RPMI7951 (cell line): Measurements from ENCODE around the gene PRKAR1B. TPM values are rescaled to one million over a fixed set of nuclear protein-coding genes. Genes with fewer than 3 reads are reported as not detected.

Experiments
- DNase-seq: peaks from one replicate; pipeline ENCODE4 v3.0.0-alpha.2; 2012; ENCODE audit warnings: low read depth
- total RNA-seq: library from RNA; depleted of rRNA; stranded (reverse); fragments of >200 nt; shearing (Covaris generic); gene quantifications from 2 replicates; pipeline ENCODE4 v1.2.3, GENCODE V29; 2014

The PRKAR1B gene
- total RNA-seq, 1 experiment from 2014 or later: 5.0 TPM

DNA sequence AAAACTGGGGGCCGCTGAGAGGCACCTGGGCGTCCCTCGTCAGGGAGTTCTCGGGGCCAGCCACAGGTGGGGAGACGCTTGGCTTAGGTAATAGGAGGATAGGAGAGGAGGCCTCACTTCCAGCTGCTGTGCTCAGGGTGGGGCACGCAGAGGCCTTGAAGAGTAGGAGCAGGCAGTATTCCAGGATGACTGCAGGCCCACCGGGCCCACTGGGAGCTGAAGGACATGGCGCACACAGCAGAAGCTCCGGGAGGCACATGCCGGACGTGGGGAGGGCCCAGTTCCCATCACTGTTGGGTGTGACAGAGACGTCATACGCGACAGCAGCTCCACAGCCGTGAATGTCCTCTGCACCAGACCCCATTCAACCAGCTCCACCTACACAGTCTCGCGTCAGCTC, 185.4 kb downstream of the PRKAR1B start:
- no peak for DNase-seq

DNA sequence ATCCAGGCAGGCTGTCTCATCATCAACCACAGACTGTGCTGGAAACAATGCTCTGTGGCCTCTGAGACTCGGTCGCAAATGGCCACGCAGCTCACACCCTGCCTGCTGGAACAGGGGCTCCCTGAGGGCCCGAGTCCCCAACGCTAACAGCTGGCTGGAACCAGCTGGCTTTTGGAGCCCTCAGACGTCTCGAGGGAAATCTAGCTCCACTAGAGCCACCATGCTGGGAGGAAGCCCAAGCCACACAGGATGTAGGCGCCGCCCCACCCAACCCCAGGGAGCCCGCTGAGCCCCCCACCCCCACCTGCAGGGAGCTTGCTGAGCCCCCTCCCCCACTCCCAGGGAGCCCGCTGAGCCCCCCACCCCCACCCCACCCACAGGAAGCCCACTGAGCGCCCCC, 186.1 kb downstream of the PRKAR1B start:
- no peak for DNase-seq

DNA sequence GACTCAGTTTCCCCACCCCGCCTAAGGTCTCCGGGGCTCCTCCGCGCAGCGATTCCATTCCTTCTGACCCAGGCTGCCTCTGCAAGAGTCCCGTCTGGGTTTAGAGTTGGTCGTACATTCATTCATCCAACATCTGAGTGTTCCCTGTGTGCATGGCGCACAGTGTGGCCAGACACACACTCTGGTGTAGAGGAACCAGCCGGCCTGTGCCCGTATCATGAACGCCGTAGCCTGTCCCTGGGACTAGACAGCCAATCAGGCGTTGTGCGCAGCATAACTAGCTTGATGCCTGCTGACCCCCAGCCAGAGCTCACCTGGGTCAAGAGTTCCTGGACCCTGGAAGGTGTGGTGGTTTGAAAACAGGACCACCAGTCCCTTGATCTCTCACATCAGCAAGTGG, 186.5 kb downstream of the PRKAR1B start:
- DNase-seq: no peak

DNA sequence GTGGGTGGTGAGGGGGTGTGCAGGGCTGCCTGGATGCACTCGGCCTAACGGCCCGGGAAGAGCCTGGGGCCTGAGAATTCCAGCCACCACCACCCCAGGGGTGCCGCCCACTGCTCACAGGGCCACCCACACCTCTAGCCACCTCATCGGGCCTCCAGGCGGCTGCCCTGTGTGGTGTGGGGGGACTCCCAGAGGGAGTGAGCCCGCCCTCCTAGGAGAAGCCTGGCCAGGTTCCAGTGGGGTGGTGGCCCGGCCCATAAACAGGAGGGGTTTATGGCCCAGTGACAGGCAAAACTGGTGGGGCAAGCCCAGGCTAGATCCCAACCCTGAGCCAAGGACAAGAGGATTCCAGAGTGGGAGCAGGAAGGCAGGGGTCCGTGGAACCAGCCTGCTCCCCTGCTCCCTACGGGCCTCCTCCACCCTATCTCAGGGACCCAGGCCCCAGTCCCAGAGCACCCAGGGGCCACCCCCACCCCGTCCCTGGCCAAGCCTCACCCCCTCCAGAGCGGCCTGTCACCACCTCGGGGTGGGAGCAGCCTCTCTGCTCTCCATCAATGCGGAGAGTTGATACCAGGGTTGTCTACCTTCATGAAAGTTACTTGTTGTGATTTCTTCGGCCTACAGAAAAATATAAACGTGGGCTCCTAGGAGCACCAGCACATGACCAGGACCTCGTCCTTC, 187.2 kb downstream of the PRKAR1B start:
- peak; percentile 66 for DNase-seq

DNA sequence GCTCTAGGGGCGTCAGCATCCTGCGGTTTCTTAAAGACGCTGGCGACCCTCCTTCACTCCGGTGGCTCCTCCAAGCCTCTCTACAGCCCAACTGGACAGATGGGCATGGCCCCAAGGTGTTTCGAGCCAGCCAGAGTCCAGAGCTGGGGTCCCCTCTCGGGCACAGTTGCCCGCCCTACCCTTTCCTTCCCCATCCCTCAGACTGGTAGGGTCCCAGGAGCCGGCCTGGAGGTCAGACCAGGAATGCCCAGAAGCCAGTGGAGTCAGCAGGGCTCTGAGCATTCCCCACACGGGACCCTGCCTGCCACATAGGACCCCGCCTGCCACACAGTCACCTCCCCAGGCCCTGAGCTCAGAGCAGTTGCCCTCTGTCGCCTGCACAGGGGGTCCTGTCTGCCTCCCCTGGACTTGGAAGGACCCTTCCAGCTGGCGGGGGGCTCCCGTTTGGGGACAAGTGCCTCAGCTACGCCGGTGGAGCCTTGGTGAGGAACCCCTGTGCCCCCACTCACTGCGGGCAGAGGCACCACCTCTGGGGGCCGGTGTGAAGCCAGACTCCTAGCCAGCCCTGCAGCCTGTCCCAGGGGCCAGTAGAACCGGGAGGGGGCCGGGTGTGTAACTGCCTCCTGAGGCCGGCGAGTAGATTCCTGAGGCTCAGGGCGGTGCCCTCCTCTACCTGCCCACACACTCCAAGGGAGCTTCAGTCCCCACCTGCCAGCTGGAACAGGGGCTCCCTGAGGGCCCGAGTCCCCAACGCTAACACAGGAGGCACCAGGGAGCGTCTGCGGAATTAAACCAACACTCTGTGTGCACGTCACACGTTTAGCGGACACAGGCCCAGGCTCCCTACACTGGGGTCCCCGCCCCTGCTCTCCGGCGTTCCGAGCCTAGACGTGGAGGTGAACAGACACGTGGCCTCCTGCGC, 188.1 kb downstream of the PRKAR1B start:
- no peak for DNase-seq

DNA sequence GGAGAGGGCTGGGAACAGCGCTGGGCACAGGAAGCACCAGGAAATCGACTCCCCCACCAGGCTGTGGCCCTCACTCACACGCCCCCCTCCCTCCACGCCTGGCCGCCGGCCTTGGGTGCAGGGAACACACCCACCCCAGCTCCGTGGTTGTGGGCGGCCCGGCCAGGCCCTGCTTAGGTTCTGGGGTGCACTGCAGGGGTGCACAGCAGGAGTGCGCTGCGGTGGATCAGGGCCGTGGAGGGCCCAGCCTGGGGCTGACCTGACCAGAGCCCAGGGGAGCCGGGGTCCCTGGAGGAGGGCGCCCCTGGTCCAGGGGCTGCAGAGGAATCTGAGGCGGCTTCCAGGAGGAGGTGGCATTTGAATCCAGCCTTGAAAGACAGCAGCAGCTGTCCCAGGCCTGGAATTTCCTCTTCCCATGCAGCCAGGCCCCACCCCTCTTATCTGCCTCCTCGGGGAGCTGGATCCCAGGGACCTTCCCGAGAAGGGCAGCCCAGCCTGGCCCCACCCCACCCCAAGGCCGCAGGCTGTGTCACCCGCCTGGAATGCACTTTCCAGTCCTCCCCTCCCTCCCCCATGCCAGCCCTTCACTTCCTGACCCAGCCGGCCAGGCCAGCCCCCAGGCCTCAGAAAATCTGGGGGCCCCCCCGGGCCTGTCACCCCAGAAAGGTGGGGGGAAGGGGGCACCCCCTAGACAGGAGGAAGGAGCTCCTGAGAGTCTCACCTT, 189.0 kb downstream of the PRKAR1B start:
- peak; percentile 97 for DNase-seq

DNA sequence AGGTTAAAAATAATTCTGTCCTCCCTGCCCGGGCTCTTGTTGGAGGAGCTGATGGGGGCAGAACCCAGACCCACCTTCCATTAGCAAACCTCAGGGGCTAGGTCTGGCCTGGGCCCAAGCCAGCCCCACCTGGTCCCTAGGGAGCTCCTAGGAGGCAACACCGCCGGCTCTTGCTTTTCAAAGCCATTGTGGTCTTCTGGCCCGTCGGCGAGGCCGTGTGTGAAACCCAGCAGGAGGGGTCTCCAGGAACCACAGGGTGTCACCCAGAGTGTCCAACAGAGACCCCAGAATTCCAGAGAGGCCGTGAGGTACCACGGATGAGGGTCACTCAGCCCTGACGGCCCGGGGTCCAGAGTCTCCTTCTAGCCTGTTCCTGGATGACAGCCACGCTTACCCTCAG, 190.8 kb downstream of the PRKAR1B start:
- DNase-seq: no peak

DNA sequence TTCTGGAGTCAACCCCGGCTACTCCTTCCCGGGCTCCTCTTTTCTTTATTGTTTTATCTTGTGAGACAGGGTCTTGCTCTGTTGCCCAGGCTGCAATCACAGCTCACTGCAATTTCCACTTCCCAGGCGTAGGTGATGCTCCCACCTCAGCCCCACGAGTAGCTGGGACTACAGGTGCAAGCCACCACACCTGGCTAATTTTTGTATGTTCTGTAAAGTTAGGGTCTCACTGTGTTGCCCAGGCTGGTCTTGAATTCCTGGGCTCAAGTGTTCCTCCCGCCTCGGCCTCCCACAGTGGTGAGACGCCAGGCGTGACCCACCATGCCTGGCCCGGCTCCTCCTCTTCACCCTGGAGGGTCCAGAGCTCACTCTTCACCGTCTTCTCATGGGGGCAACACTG, 192.1 kb downstream of the PRKAR1B start:
- DNase-seq: no peak

DNA sequence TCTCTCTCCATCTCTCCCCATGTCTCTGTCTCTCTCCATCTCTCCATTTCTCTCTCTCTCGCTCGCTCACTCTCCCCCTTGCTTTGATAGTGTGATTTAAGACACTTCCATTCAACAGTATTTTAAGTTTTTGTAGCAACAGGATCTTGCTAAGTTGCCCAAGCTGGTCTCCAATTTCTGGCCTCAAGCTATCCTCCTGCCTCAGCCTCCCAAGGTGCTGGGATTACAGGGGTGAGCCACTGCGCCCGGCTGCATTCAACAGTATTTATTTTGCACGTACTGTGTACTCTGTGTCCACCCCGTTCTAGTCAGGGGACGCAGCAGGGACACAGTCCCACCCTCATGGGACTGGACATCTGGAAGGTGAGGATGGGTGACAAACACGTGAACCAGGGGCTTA, 193.0 kb downstream of the PRKAR1B start:
- DNase-seq: no peak

DNA sequence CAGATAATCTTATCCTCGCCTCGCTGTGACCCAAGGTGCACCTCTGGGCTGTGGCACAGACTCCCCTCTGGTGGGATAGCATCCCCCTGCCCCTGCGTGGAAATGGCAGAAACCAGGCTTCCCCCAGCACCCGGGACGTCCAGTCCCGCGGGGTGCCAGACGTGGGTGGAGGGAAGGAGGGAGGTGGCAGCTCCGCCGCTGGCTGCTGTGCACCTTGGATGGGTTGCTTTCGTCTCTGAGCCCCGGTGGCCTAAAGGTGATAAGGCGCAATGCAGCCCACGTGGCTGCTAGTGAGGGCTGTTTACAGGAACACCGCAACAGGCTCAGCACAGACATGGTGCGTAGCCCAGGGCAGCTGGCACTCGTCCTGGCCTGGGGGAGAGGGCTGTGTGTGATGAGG, 193.8 kb downstream of the PRKAR1B start:
- DNase-seq: no peak

DNA sequence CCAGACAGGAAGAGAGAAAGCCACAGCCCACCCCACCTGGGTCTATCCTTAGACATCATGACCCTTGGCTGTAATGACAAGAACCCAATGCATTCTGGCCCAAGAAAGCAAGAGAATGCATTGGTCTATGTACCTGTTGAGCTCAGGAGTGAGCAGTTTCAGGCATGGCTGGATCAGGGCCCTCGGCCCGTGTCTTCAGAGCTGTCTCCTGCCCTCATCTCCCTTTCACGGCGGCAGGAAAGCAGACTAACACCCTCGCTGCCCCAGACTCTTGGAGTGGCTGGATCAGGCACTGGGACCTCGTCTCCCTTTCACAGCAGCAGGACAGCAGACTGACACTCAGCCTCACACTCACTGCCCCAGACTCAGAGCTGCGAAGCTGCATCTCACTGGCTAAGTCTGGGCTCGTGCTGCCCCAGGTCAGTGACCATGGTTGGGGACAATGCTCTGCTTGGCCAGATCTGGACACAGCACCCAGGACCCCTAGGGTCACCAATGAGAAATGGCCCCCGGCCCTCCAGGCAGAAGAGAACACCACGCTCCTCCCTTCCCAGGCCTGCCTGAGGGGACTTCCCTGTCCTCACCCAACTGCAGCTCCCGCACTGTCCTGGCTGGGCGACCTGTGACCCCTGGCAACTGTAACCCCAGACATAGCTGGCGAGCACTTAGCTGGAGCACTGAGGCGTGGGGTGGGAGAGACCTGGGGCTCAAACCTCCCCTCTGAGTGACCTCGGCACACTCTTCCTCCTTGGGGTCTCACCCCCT, 194.5 kb downstream of the PRKAR1B start:
- no peak for DNase-seq

DNA sequence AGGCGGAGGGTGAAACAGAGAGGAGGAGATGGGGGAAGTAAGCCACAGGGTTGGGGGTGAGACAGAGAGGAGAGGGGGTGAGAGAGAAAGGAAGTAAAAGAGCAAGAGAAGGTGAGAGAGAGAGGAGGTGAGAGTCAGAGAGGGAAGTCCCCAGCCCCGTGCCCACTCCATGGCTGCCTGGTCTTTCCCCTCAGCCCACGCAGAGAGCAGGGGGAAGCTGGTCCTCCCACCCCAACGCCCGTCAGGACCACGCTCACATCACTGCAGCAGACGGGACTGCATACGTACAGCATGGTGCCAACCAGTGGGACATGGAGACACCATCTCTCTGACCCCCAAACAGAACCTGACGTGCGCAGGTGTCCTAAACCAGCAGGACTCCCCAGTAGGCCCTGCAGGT, 195.3 kb downstream of the PRKAR1B start:
- no peak for DNase-seq

DNA sequence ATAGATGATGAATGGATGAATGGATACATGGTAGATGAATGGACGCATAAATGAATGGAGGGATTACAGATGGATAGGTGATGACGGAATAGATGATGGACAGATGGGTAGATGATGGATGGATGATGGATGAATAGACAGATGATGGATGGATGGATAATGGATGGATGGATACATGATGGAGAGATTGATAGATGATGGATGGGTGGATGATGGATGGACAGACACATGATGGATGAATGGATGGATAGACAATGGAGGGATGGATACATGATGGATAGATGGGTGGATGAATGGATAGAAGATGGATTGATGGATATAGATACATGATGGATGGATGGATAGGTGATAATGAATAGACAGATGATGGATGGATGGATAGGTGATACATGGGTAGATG, 198.6 kb downstream of the PRKAR1B start:
- DNase-seq: no peak

DNA sequence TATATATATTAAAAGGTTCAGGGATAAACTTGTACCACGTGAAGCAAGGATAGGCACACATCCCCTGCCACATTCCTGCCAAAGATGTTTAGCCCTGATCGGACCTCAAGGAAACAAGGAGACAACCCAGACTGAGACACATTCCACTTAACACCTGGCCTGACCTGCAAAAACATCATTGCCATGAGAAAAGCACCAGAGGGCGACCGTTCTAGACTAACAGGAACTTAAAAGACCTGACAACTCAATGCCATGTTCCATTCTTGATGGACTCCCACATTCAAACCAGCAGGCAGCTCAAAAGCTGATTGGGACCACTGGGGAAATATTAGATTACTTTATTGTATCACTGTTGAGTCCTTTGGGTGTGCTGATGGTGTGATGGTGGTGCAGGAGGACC, 199.4 kb downstream of the PRKAR1B start:
- DNase-seq: no peak

DNA sequence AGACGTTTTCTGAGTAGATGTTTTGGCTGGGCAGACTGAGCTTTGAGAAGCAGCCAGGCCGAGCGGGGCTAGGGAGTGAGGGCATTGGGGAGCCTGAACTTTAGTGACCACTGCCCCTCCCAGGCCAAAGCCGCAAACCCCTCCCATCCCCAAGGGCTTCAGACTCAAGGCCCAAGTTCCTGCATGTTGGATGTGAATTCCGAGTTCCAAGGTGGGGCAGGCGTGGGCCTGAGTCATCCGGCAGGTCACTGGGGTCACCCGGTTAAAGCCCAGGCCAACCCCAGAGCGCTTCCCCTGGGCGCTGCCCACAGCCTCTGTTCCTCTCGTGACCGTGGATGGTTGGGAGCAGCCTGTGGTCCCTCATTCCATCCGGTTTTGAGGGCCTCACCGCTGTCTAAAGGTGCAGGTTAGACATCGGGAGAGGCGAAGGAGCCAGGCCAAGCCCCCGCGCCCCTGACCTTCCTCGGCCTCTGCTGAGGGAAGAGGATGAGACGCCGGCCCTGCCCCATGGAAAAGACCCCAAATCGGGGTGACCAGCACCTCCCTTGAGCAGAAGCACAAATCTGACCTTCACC, 200.5 kb downstream of the PRKAR1B start:
- DNase-seq: no peak

DNA sequence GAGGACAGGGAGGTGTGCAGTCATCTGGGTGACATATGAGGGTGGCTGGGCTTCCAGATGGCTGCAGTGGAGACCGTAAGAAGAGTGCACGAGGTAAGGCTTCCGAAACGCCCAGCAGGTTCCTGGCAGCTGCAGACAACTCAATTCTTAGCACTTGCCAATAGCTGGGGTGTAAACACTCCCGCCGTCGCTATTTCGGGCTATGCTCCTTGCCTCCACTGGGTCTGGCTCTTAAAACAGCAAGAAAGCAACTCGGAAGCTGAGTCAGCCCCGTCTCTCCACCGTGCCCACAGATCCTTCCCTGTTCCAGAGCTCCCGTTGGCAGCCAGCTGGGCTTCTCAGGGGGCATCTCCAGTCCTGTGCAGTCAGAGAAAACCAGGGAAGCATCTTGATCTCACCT, 201.3 kb downstream of the PRKAR1B start:
- DNase-seq: peak; percentile 46

DNA sequence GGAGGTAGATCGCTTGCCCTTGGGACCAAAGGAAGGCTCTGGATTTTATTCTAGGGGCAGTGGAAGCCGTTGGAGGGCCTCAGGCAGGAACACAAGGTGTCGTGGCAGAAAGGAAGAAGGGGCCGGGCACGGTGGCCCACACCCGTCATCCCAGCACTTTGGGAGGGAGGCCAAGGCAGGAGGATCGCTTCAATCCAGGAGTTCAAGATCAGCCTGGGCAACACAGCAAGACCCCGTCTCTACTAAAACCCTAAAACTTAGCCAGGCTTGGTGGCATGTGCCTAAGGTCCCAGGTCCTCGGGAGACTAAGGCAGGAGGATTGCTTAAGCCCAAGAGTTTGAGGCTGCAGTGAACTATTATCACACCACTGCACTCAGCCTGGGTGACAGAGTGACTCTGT, 202.3 kb downstream of the PRKAR1B start:
- DNase-seq: no peak

DNA sequence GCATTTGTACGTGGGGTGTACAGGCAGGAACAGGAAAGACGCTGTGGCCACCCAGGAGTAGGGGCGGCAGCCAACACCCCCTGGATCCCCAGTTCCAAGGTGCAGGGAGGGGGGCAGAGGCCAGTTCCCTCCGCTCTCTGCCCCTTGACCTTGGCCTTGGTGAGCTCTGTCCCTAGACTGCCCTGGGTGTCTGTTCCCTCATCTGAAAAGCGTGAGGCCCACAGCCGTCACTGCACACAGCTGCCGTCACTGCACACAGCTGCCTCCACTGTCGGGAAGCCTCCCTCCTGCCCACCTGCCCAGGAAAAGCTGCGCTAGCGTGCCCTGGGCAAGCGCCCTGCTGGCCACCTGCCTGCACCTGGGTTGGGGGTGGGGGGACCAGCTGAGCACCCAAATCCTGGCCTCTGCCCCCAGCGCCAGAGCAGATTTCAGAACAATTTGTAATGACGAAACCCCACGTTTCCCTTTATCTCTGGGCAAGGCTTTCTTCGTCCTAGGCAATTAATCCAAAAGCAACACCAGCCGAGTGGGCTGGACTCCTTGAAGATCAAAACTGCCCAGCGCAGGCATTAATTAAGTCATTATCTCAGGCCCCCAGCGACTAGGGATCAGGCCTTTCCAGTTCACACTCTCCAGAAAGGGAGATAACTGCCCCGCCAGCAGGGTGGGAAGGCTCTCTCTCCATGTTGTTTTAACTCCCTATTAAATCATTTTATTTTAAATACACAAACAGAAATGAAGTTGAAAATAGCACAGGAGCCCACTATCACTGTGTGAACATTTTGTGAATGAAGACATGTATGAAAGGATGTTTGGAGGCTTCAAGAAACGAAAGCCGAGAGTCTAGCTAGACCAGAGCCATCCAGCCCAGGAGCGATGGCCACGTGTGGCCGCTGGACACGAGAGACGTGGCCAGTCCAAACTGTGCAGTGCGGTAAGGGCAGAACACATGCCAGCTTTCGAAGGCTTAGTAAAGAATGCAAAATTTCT, 203.4 kb downstream of the PRKAR1B start:
- no peak for DNase-seq

DNA sequence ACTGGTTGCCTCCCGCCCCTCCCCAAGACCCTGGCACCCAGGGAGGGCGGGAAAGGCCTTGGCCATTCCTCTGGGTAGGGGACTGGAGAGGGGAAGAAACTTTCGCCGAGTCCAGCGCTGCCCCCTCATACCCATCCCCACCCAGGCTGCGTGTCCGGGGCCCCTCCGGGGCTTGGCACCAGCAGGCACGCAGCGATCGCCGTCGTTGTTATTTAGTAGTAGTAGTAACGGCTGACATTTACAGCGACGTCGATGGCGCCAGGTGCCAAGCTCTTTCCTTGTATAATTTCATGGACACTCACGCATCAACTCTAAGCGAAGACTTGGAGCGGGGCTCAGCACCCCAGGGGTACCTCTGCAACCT, 204.1 kb downstream of the PRKAR1B start:
- no peak for DNase-seq
